ENCODE measurements around the gene NDST1. TPM values are rescaled to one million over a fixed set of nuclear protein-coding genes. Genes with fewer than 3 reads are reported as not detected.

Gene NDST1
- total RNA-seq, 1 donor from 2014 or later = 321 TPM

- no peak for DNase-seq (ENCODE audit: low read depth)
- Histone ChIP-seq H3K4me1 (ENCODE audit: insufficient read depth, low read length) (peaks cover 69% of the 10 kb centered on the region), H3K79me2 (ENCODE audit: insufficient read depth, low read length) (peaks cover 100% of the 10 kb centered on the region), H3K4me2 (ENCODE audit: low read length) (peak overlapping the region; percentile 80), H3K27me3 (ENCODE audit: insufficient read depth, low read length) (no peaks in the 10 kb centered on the region), H2AFZ (ENCODE audit: low read depth, low read length) (no peak overlapping the region), H3K27ac (ENCODE audit: low read depth, low read length) (no peak overlapping the region), H4K20me1 (ENCODE audit: insufficient read depth, low read length) (peaks cover 94% of the 10 kb centered on the region), H3K9ac (ENCODE audit: low read length) (no peak overlapping the region), H3K9me3 (ENCODE audit: insufficient read depth, low read depth, low read length) (no peaks in the 10 kb centered on the region), H3K36me3 (ENCODE audit: insufficient read depth, low read length) (peaks cover 5% of the 10 kb centered on the region), H3K4me3 (ENCODE audit: insufficient read depth, low read depth, low read length) (no peak overlapping the region)
- Mint-ChIP-seq H3K4me1 (ENCODE audit: low read depth, unreplicated experiment) (peaks cover 69% of the 10 kb centered on the region), H3K27me3 (ENCODE audit: low read depth, unreplicated experiment) (no peaks in the 10 kb centered on the region), H3K27ac (ENCODE audit: unreplicated experiment) (peak overlapping the region; percentile 15), H3K9me3 (ENCODE audit: unreplicated experiment) (no peaks in the 10 kb centered on the region), H3K36me3 (ENCODE audit: low read depth, unreplicated experiment) (peaks cover 38% of the 10 kb centered on the region), H3K4me3 (ENCODE audit: unreplicated experiment) (no peak overlapping the region)
- no peak for FAIRE-seq
- no peak for TF ChIP-seq EZH2 (IDR thresholded peaks at IDR 0.05; ENCODE audit: insufficient read depth, low read length)
- TF ChIP-seq CTCF (IDR thresholded peaks at IDR 0.05; ENCODE audit: insufficient read depth, low read depth, low read length) = no peak
These were observed 7.5 kb upstream of the NDST1 start for GRCh38 chr5:150500328-150500841.

- Histone ChIP-seq H3K36me3 (ENCODE audit: insufficient read depth, low read length) (peaks cover 5% of the 10 kb centered on the region), H3K27me3 (ENCODE audit: insufficient read depth, low read length) (no peaks in the 10 kb centered on the region), H3K79me2 (ENCODE audit: insufficient read depth, low read length) (peaks cover 100% of the 10 kb centered on the region), H3K4me3 (ENCODE audit: insufficient read depth, low read depth, low read length) (no peak overlapping the region), H3K9me3 (ENCODE audit: insufficient read depth, low read depth, low read length) (no peaks in the 10 kb centered on the region), H4K20me1 (ENCODE audit: insufficient read depth, low read length) (peaks cover 94% of the 10 kb centered on the region), H3K9ac (ENCODE audit: low read length) (no peak overlapping the region), H3K4me2 (ENCODE audit: low read length) (no peak overlapping the region), H2AFZ (ENCODE audit: low read depth, low read length) (no peak overlapping the region), H3K4me1 (ENCODE audit: insufficient read depth, low read length) (peaks cover 70% of the 10 kb centered on the region), H3K27ac (ENCODE audit: low read depth, low read length) (no peak overlapping the region)
- Mint-ChIP-seq H3K4me1 (ENCODE audit: low read depth, unreplicated experiment) (peaks cover 67% of the 10 kb centered on the region), H3K27me3 (ENCODE audit: low read depth, unreplicated experiment) (no peaks in the 10 kb centered on the region), H3K36me3 (ENCODE audit: low read depth, unreplicated experiment) (peaks cover 34% of the 10 kb centered on the region), H3K4me3 (ENCODE audit: unreplicated experiment) (no peak overlapping the region), H3K9me3 (ENCODE audit: unreplicated experiment) (no peaks in the 10 kb centered on the region), H3K27ac (ENCODE audit: unreplicated experiment) (peak overlapping the region; percentile 26)
- no peak for FAIRE-seq
- TF ChIP-seq CTCF (IDR thresholded peaks at IDR 0.05; ENCODE audit: insufficient read depth, low read depth, low read length) = no peak
- no peak for TF ChIP-seq EZH2 (IDR thresholded peaks at IDR 0.05; ENCODE audit: insufficient read depth, low read length)
- no peak for DNase-seq (ENCODE audit: low read depth)
These were observed 7.0 kb upstream of the NDST1 start for GRCh38 chr5:150500905-150501304.

GRCh38 chr5:150502106-150502505 is 5.8 kb upstream of the NDST1 start:
- H3K4me2 ChIP-seq (ENCODE audit: low read length) = peak overlapping the region; percentile 50
- H4K20me1 ChIP-seq (ENCODE audit: insufficient read depth, low read length) = peaks cover 98% of the 10 kb centered on the region
- H3K4me3 ChIP-seq (ENCODE audit: insufficient read depth, low read depth, low read length) = no peak overlapping the region
- no peak overlapping the region for H2AFZ ChIP-seq (ENCODE audit: low read depth, low read length)
- H3K36me3 Mint-ChIP-seq (ENCODE audit: low read depth, unreplicated experiment) = peaks cover 29% of the 10 kb centered on the region
- H3K4me3 Mint-ChIP-seq (ENCODE audit: unreplicated experiment) = peak overlapping the region; percentile 36
- no peaks in the 10 kb centered on the region for H3K9me3 ChIP-seq (ENCODE audit: insufficient read depth, low read depth, low read length)
- H3K36me3 ChIP-seq (ENCODE audit: insufficient read depth, low read length) = peaks cover 7% of the 10 kb centered on the region
- H3K27ac Mint-ChIP-seq (ENCODE audit: unreplicated experiment) = peak overlapping the region; percentile 55
- H3K27me3 ChIP-seq (ENCODE audit: insufficient read depth, low read length) = no peaks in the 10 kb centered on the region
- H3K9ac ChIP-seq (ENCODE audit: low read length) = peak overlapping the region; percentile 26
- H3K27me3 Mint-ChIP-seq (ENCODE audit: low read depth, unreplicated experiment) = no peaks in the 10 kb centered on the region
- no peak for DNase-seq (ENCODE audit: low read depth)
- no peak for FAIRE-seq
- no peaks in the 10 kb centered on the region for H3K9me3 Mint-ChIP-seq (ENCODE audit: unreplicated experiment)
- peaks cover 66% of the 10 kb centered on the region for H3K4me1 ChIP-seq (ENCODE audit: insufficient read depth, low read length)
- peaks cover 66% of the 10 kb centered on the region for H3K4me1 Mint-ChIP-seq (ENCODE audit: low read depth, unreplicated experiment)
- peak overlapping the region; percentile 29 for H3K27ac ChIP-seq (ENCODE audit: low read depth, low read length)
- TF ChIP-seq CTCF (IDR thresholded peaks at IDR 0.05; ENCODE audit: insufficient read depth, low read depth, low read length) (no peak), EZH2 (IDR thresholded peaks at IDR 0.05; ENCODE audit: insufficient read depth, low read length) (no peak)
- H3K79me2 ChIP-seq (ENCODE audit: insufficient read depth, low read length) = peaks cover 100% of the 10 kb centered on the region

All from astrocyte (in vitro differentiated cells and primary cell).